KMS-11 (cell line): Measurements from ENCODE around the gene CIB2.

Experiments
- H2AFZ ChIP-seq: fragments of 200-600 bp; sonication (generic); 2 replicates; pipeline ENCODE4 v1.6.1; 2016; ENCODE audit warnings: antibody characterized with exemption, mixed run types, low read depth
- H3K27ac ChIP-seq: fragments of 200-600 bp; sonication (generic); 2 replicates; pipeline ENCODE4 v1.6.1; 2016; ENCODE audit warnings: mild to moderate bottlenecking, mixed run types
- H3K27me3 ChIP-seq: fragments of 200-600 bp; sonication (generic); 2 replicates; pipeline ENCODE4 v1.6.1; 2017; ENCODE audit warnings: mild to moderate bottlenecking, low read depth, mixed run types, moderate library complexity; ENCODE audit not compliant: insufficient read depth
- H3K36me3 ChIP-seq: fragments of 200-600 bp; sonication (generic); 2 replicates; pipeline ENCODE4 v1.6.1; 2017; ENCODE audit warnings: mild to moderate bottlenecking, mixed run types; ENCODE audit not compliant: insufficient read depth
- H3K4me1 ChIP-seq: fragments of 200-600 bp; sonication (generic); 2 replicates; pipeline ENCODE4 v1.6.1; 2016; ENCODE audit warnings: mild to moderate bottlenecking, low read depth, mixed run types; ENCODE audit not compliant: poor library complexity, severe bottlenecking
- H3K4me2 ChIP-seq: fragments of 200-600 bp; sonication (generic); 2 replicates; pipeline ENCODE4 v1.7.0; 2016; ENCODE audit warnings: mild to moderate bottlenecking, mixed run types
- H3K4me3 ChIP-seq: fragments of 200-600 bp; sonication (generic); IDR thresholded peaks from 2 replicates; pipeline ENCODE4 v1.6.1; 2017; ENCODE audit warnings: low read depth, low read length, mixed read lengths; ENCODE audit not compliant: insufficient read depth
- H3K79me2 ChIP-seq: fragments of 200-600 bp; sonication (generic); 2 replicates; pipeline ENCODE4 v1.6.1; 2016; ENCODE audit warnings: low read depth, mixed run types; ENCODE audit not compliant: insufficient read depth
- H3K9ac ChIP-seq: fragments of 200-600 bp; sonication (generic); 2 replicates; pipeline ENCODE4 v1.6.1; 2016; ENCODE audit warnings: mild to moderate bottlenecking, mixed run types
- H4K20me1 ChIP-seq: fragments of 200-600 bp; sonication (generic); 2 replicates; pipeline ENCODE4 v1.6.1; 2016; ENCODE audit warnings: mild to moderate bottlenecking, mixed run types; ENCODE audit not compliant: insufficient read depth
- TF ChIP-seq, protein P1 (sequence below): fragments of 200-600 bp; sonication (generic); conservative IDR thresholded peaks from 2 replicates; pipeline ENCODE4 v1.6.1; 2017; ENCODE audit warnings: low read depth, mild to moderate bottlenecking, antibody characterized with exemption, low read length, moderate library complexity, mixed read lengths

The CIB2 gene

DNA sequence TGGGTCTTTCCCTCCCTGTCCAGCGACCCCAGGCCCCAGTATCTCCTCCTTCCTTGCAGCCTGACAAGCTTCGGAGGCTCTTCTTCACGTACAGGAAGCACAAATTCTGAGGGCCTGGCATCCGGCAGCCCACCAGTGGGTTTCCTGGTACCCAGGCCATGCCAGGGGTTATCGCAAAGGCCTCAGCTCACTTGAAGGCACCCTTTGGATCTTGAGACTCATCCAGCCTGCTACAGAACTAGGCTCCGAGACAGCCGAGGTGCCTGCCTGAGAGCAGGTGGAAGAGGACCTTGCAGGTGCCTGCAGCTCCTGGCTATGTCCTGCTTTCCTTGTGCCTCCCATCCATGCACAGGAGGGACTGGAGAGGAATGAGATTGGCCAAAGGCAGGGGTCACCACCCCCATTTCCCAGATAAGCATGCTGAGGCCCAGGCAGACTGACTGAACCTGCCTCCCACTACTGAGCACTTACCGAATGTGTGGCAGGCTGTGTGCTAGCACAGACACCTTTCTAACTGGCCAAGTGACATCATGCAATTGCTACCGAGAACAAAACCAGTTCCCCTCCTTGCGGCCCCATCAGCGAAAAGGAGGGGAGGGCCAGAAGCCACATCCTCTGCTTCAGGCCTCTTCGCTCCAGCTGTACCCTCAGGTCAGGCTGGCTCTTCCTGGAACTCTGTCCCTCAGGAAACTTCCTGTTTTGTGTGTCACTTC is 27.7 kb downstream of the CIB2 start:
- H3K27me3 ChIP-seq = no peaks in the 10 kb centered on the region
- TF ChIP-seq, protein P1, sequence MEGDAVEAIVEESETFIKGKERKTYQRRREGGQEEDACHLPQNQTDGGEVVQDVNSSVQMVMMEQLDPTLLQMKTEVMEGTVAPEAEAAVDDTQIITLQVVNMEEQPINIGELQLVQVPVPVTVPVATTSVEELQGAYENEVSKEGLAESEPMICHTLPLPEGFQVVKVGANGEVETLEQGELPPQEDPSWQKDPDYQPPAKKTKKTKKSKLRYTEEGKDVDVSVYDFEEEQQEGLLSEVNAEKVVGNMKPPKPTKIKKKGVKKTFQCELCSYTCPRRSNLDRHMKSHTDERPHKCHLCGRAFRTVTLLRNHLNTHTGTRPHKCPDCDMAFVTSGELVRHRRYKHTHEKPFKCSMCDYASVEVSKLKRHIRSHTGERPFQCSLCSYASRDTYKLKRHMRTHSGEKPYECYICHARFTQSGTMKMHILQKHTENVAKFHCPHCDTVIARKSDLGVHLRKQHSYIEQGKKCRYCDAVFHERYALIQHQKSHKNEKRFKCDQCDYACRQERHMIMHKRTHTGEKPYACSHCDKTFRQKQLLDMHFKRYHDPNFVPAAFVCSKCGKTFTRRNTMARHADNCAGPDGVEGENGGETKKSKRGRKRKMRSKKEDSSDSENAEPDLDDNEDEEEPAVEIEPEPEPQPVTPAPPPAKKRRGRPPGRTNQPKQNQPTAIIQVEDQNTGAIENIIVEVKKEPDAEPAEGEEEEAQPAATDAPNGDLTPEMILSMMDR = no peak
- H2AFZ ChIP-seq = peak overlapping the region; percentile 76
- H3K4me1 ChIP-seq = peaks cover 47% of the 10 kb centered on the region
- no peak overlapping the region for H3K4me3 ChIP-seq
- H3K36me3 ChIP-seq = no peaks in the 10 kb centered on the region
- H3K4me2 ChIP-seq = peak overlapping the region; percentile 57; the same call in 1 of the 2 replicates
- H3K9ac ChIP-seq = peak overlapping the region; percentile 27; the same call in 1 of the 2 replicates
- H3K27ac ChIP-seq = peak overlapping the region; percentile 35; the same call in 1 of the 2 replicates
- no peaks in the 10 kb centered on the region for H4K20me1 ChIP-seq
- no peaks in the 10 kb centered on the region for H3K79me2 ChIP-seq

DNA sequence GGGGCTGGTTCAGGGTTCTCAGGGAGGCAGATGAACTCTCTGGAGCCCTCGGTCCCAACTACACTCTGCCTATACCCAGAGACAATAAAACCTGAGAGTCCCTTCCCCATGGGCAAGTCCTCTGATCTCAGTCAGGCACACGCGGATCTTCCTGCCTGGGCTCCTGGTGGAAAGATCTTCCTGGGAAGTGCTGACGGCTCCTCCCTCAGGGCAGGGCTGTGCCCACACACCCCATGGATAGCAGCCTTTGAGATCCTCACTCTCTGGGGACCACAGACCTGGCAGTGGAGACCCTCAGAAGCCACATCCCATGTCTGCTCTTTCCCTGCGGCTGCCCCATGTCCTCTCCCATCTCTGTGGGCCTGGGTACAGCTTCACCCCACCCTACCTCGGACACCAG is 28.5 kb downstream of the CIB2 start:
- Histone ChIP-seq H3K9ac (no peak overlapping the region), H4K20me1 (no peaks in the 10 kb centered on the region), H3K36me3 (no peaks in the 10 kb centered on the region), H2AFZ (no peak overlapping the region), H3K79me2 (no peaks in the 10 kb centered on the region), H3K4me3 (no peak overlapping the region), H3K27me3 (no peaks in the 10 kb centered on the region), H3K27ac (no peak overlapping the region), H3K4me2 (no peak overlapping the region), H3K4me1 (peaks cover 38% of the 10 kb centered on the region)
- TF ChIP-seq, protein P1 = no peak

DNA sequence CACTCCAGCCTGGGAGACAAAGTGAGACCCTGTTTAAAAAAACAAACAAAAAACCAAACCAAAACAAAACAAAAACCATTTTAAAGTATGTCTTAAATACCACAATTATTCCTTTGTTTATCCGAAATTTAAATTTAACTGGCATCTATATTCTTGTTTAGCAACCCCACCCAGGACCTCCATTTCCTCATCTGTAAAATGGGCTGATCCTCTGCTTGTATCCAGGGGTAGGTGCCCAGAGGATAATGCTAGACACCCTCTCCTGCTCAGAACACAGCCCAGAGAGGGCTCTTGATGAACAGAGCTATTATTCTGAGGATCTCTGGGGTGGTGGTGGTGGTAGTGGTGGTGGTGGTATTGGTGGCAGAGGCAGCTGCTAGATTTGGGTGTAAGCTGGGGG is 29.0 kb downstream of the CIB2 start:
- Histone ChIP-seq H4K20me1 (no peaks in the 10 kb centered on the region), H3K36me3 (no peaks in the 10 kb centered on the region), H3K9ac (no peak overlapping the region), H2AFZ (no peak overlapping the region), H3K4me1 (peaks cover 34% of the 10 kb centered on the region), H3K27me3 (no peaks in the 10 kb centered on the region), H3K79me2 (no peaks in the 10 kb centered on the region), H3K4me3 (no peak overlapping the region), H3K4me2 (no peak overlapping the region), H3K27ac (no peak overlapping the region)
- TF ChIP-seq, protein P1 = no peak

DNA sequence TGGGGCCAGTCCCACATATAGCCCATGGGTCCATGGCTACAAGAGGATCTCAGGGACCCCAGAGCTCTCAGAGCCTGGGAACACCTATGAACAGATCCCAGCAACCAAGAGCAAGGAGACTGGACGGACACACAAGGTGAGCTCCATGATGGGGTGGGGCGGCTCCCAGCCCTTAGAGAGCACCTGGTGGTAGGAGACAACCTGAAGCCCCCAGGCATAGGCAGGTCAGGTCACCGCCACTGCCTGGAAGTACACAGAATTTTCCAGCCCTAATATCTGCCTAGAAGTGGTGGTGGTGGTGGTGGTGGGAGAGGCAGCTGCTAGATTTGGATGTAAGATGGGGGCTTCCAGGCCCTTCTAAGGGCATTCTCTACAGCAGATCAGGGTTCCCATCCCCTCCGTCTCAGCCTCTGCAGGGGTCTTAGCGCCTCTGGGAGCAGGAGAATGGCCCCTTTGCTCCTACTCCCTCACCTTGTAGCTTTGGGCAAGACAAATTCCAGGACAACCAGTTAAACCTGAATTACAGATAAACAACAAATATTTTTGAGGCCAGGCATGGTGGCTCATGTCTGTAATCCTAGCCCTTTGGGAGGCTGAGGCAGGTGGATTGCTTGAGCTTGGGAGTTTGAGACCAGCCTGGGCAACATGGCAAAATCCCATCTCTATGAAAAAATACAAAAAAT is 29.7 kb downstream of the CIB2 start:
- no peak overlapping the region for H2AFZ ChIP-seq
- H3K4me3 ChIP-seq = no peak overlapping the region
- no peak overlapping the region for H3K27ac ChIP-seq
- H3K27me3 ChIP-seq = no peaks in the 10 kb centered on the region
- H3K79me2 ChIP-seq = no peaks in the 10 kb centered on the region
- no peak overlapping the region for H3K9ac ChIP-seq
- no peaks in the 10 kb centered on the region for H4K20me1 ChIP-seq
- no peak overlapping the region for H3K4me2 ChIP-seq
- H3K36me3 ChIP-seq = no peaks in the 10 kb centered on the region
- TF ChIP-seq, protein P1 = no peak
- peaks cover 34% of the 10 kb centered on the region for H3K4me1 ChIP-seq
